Ovary (tissue), 10 donors: ENCODE measurements around the gene WNK4. TPM values are rescaled to one million over a fixed set of nuclear protein-coding genes. Genes with fewer than 3 reads are reported as not detected.
A peak's percentile ranks its signal among the peaks of the same experiment; 100 is the strongest.
"Not testable (repeated sequence)": the region's sequence is repeated elsewhere in the genome, so short reads cannot be mapped to it uniquely, and the experiment has no call there.

Source experiments
- DNase-seq, 5 donors: peaks; one replicate each; pipeline ENCODE4 v3.0.0-alpha.2; 2019 to 2020
- H3K27ac ChIP-seq, 2 donors: fragments of 200-600 bp; one replicate each; pipeline versions ENCODE4 v1.5.1 to v1.8.0; 2019 to 2022
- H3K27me3 ChIP-seq: fragments of 200-600 bp; one replicate; pipeline ENCODE4 v1.8.0; 2022
- H3K36me3 ChIP-seq: fragments of 200-600 bp; sonication (generic); one replicate; pipeline ENCODE4 v1.5.1; 2019
- H3K4me1 ChIP-seq: one replicate; pipeline ENCODE4 v1.8.1; 2013; ENCODE audit warnings: mild to moderate bottlenecking, moderate library complexity; ENCODE audit not compliant: insufficient read depth
- H3K4me3 ChIP-seq: fragments of 200-600 bp; sonication (generic); one replicate; pipeline ENCODE4 v1.5.1; 2017
- H3K9me3 ChIP-seq, 2 donors: fragments of 200-600 bp in 1 of 2; sonication (generic) in 1 of 2; one replicate each; pipeline versions ENCODE4 v1.5.1 to v1.8.1; 2013 to 2019; ENCODE audit warnings: mild to moderate bottlenecking in 1 of 2, moderate library complexity in 1 of 2
- CTCF ChIP-seq, 3 donors: fragments of 450-650 bp in 2 of 3; fragments of 200-600 bp in 1 of 3; IDR thresholded peaks; one replicate each; pipeline versions ENCODE4 v1.5.1 to v1.8.0; 2016 to 2022; ENCODE audit warnings: antibody characterized with exemption in 3 of 3, mild to moderate bottlenecking in 1 of 3
- EP300 ChIP-seq: sonication (generic); formaldehyde crosslinking; IDR thresholded peaks from one replicate; pipeline ENCODE4 v1.6.1; 2017; ENCODE audit warnings: antibody characterized with exemption
- POLR2A ChIP-seq: fragments of 450-650 bp; IDR thresholded peaks from one replicate; pipeline ENCODE4 v1.6.1; 2017; ENCODE audit warnings: antibody characterized with exemption, mild to moderate bottlenecking, moderate library complexity
- WGBS, 3 donors: extraction: QIAGEN DNeasy Blood & Tissue Kit in 1 of 3; methylation state at CpG; one replicate each; pipeline versions ENCODE4 v1.1.5 to v1.1.7; 2013 to 2017; 5-methylcytosine and 5-hydroxymethylcytosine counted together
- intact Hi-C, 4 donors: fragments of 100-400 bp; cut with DNase I; formaldehyde crosslinking; loops; one replicate each; pipeline versions ENCODE4 v1.11.0 to v1.15.1; 2022 to 2023
- long read RNA-seq, 3 donors: library from polyadenylated mRNA in 2 of 3; unstranded in 2 of 3; transcript quantifications; one replicate each; pipeline ENCODE4 v2.0.0 and lab custom pipeline, GENCODE V29; 2021 to 2026
- polyA plus RNA-seq, 2 donors: library from polyadenylated mRNA; stranded (reverse); fragments of 200-250 nt in 1 of 2; fragments of 350-450 nt in 1 of 2; fragmentation: Illumina TruSeq in 1 of 2; extraction: RNeasy Lipid Tissue Mini Kit (QIAGEN cat#74804) in 1 of 2; gene quantifications; one replicate each; pipeline ENCODE4 v1.2.3, GENCODE V29; 2013 to 2014
- total RNA-seq, 7 donors: library from RNA; depleted of rRNA in 2 of 7; stranded (reverse); fragments of >200 nt in 2 of 7; fragmentation: NEBNext Ultra II Directional in 3 of 7; extraction: Animal tissue kit (Norgen Biotek cat#: 25700) in 3 of 7; gene quantifications; one replicate each; pipeline versions ENCODE4 v1.1.0 to v1.2.4, GENCODE V29; 2016 to 2023
- donor health status: DM: no; HTN: no; CAD: no; lungs with moderate emphysema.
- donor health status: DM: no; HTN: no; CAD: no.
- donor health status: Bipolar disorder and iron deficiency.
- donor health status: DM: yes; HTN: yes; CAD: no.
- donor health status: DM: no; HTN: no; CAD: no.
- donor health status: DM: yes; HTN: yes; CAD: no.

The WNK4 gene
- total RNA-seq, result 10 to 100 TPM in 1 of 7 donors, 1 to 10 TPM in 6; 1.5 to 11.9 (median 3.4) TPM
- polyA plus RNA-seq, result 1 to 10 TPM; 1.1 to 1.5 TPM
- long read RNA-seq, donor 1, partial matches to known transcripts, result 6 of 10 reads
- long read RNA-seq, donor 1, other reads (novel, unspliced or antisense), result 4 of 10 reads
- long read RNA-seq, donor 2, result 0 reads
- long read RNA-seq, donor 3, full-length matches to known transcripts, result 2 of 9 reads
- long read RNA-seq, donor 3, partial matches to known transcripts, result 2 of 9 reads
- long read RNA-seq, donor 3, other reads (novel, unspliced or antisense), result 5 of 9 reads

GRCh38 chr17:42779936-42780850 is at the start of gene WNK4:
TSS of gene WNK4 (plus strand) at chr17:42780610. CDS start at chr17:42780699, 89 bp downstream.
- 2 to 5% (median 3%) methylated on average over 47 to 65 of the region's 65 CpGs for WGBS, 3 donors
- no peaks in the 10 kb centered on the region for H3K27me3 ChIP-seq
- peak in 3 of 5 donors; percentile 35 to 60 (median 59) for DNase-seq
- no peaks in the 10 kb centered on the region for H3K9me3 ChIP-seq
- no peaks in the 10 kb centered on the region for H3K36me3 ChIP-seq
- TF ChIP-seq POLR2A (no peak), EP300 (no peak), CTCF (IDR thresholded peaks at IDR 0.05) (no peak)
- H3K4me3 ChIP-seq, result peak within 1 kb of the TSS; percentile 21
- H3K27ac ChIP-seq, result peak within 1 kb of the TSS; percentile 20 to 45
- H3K4me1 ChIP-seq, result peaks cover 4% of the 10 kb centered on the region
- intact Hi-C loops, result loop anchor here in 1 of 4 donors (10.0 kb wide), 1 partner anchor 75 kb away; no protein-coding TSS in a partner anchor

GRCh38 chr17:42740699-42741098 is 39.7 kb upstream of the WNK4 start:
- no peaks in the 10 kb centered on the region for H3K27me3 ChIP-seq
- DNase-seq, result no peak
- H3K4me1 ChIP-seq, result peaks cover 5% of the 10 kb centered on the region
- H3K27ac ChIP-seq, result no peak overlapping the region
- intact Hi-C loops, result loop anchor here in 1 of 4 donors (10.0 kb wide), 1 partner anchor 56 kb away; the partner anchor contains the start of genes CCR10 and CNTNAP1
- no peaks in the 10 kb centered on the region for H3K36me3 ChIP-seq
- no peak for TF ChIP-seq POLR2A
- TF ChIP-seq CTCF (IDR thresholded peaks at IDR 0.05), result no peak
- no peak for TF ChIP-seq EP300
- no peak overlapping the region for H3K4me3 ChIP-seq
- WGBS, 3 donors, result 85 to 88% (median 87%) methylated on average over 1 of the region's 1 CpG
- no peaks in the 10 kb centered on the region for H3K9me3 ChIP-seq

GRCh38 chr17:42742916-42743315 is 37.5 kb upstream of the WNK4 start:
- not testable (repeated sequence) for H3K27ac ChIP-seq, H3K36me3 ChIP-seq, H3K9me3 ChIP-seq, H3K4me3 ChIP-seq, H3K4me1 ChIP-seq, H3K27me3 ChIP-seq
- WGBS, 3 donors, result 93 to 94% (median 94%) methylated on average over 11 of the region's 11 CpGs
- peak in 1 of 5 donors; percentile 11 for DNase-seq
- intact Hi-C loops, result loop anchor here in 1 of 4 donors (10.0 kb wide), 1 partner anchor 58 kb away; the partner anchor contains the start of genes CCR10 and CNTNAP1

GRCh38 chr17:42743595-42744282 is 36.7 kb upstream of the WNK4 start:
- Histone ChIP-seq H3K27ac (peak overlapping the region in 1 of 2 donors; percentile 89), H3K36me3 (no peaks in the 10 kb centered on the region), H3K27me3 (no peaks in the 10 kb centered on the region), H3K4me1 (peaks cover 9% of the 10 kb centered on the region), H3K4me3 (peak overlapping the region; percentile 94), H3K9me3 (no peaks in the 10 kb centered on the region)
- WGBS, 3 donors, result 37 to 38% (median 37%) methylated on average over 10 of the region's 10 CpGs
- intact Hi-C loops, result loop anchor here in 1 of 4 donors (10.0 kb wide), 1 partner anchor 59 kb away; the partner anchor contains the start of genes CCR10 and CNTNAP1
- peak in 1 of 5 donors; percentile 20 for DNase-seq
- TF ChIP-seq EP300, result no peak
- TF ChIP-seq POLR2A, result no peak
- no peak for TF ChIP-seq CTCF (IDR thresholded peaks at IDR 0.05)
